CD1c-positive myeloid dendritic cell (primary cell): Measurements from ENCODE around the gene CA11.
A peak's percentile ranks its signal among the peaks of the same experiment; 100 is the strongest.
"Not testable (repeated sequence)": the region's sequence is repeated elsewhere in the genome, so short reads cannot be mapped to it uniquely, and the experiment has no call there.

Experiments used
- DNase-seq: peaks from one replicate; pipeline ENCODE4 v3.0.0-alpha.2; 2016; ENCODE audit errors: extremely low spot score

CA11 gene

GRCh38 chr19:48642862-48643261 lies 3.1 kb downstream of the CA11 start:
- DNase-seq, result no peak

- DNase-seq, result no peak
Measured at GRCh38 chr19:48641850-48642249, 4.1 kb downstream of the CA11 start.

- no peak for DNase-seq
Measured at GRCh38 chr19:48639483-48640375, 6.3 kb downstream of the CA11 start.

GRCh38 chr19:48638831-48639381 lies 7.1 kb downstream of the CA11 start:
- DNase-seq, result no peak

- peak; percentile 93 for DNase-seq
Measured at GRCh38 chr19:48637948-48638830, 7.8 kb downstream of the CA11 start.

- DNase-seq, result peak; percentile 99
Measured at GRCh38 chr19:48637449-48637947, 8.5 kb downstream of the CA11 start.

- DNase-seq, result no peak
Measured at GRCh38 chr19:48636859-48637448, 9.0 kb downstream of the CA11 start, which contains the start of gene DBP. TSS of gene DBP (minus strand) at chr19:48637379. CDS start at chr19:48636994, 385 bp downstream.

- peak; percentile 33 for DNase-seq
Measured at GRCh38 chr19:48635966-48636858, 9.8 kb downstream of the CA11 start.

GRCh38 chr19:48635263-48635965 lies 10.6 kb downstream of the CA11 start:
- DNase-seq, result peak; percentile 83

- peak; percentile 89 for DNase-seq
Measured at GRCh38 chr19:48634424-48635262, 11.3 kb downstream of the CA11 start.

- no peak for DNase-seq
Measured at GRCh38 chr19:48634036-48634342, 12.0 kb downstream of the CA11 start.

- no peak for DNase-seq
Measured at GRCh38 chr19:48633148-48634035, 12.6 kb downstream of the CA11 start.

- no peak for DNase-seq
Measured at GRCh38 chr19:48632692-48633147, 13.3 kb downstream of the CA11 start.

GRCh38 chr19:48632286-48632685 lies 13.7 kb downstream of the CA11 start:
- not testable (repeated sequence) for DNase-seq

GRCh38 chr19:48631225-48631624 lies 14.8 kb downstream of the CA11 start:
- no peak for DNase-seq

- peak; percentile 60 for DNase-seq
Measured at GRCh38 chr19:48630296-48631063, 15.5 kb downstream of the CA11 start.

- peak; percentile 13 for DNase-seq
Measured at GRCh38 chr19:48629599-48630295, 16.2 kb downstream of the CA11 start.
